GM21360 (cell line): ENCODE results near the gene UNC93A.

Experiments
- ATAC-seq: cut with Tn5 transposase; IDR thresholded peaks from one replicate; pipeline ENCODE4 v1.9.1; 2021; ENCODE audit warnings: mild to moderate bottlenecking, moderate library complexity; ENCODE audit not compliant: unreplicated experiment

UNC93A gene

DNA sequence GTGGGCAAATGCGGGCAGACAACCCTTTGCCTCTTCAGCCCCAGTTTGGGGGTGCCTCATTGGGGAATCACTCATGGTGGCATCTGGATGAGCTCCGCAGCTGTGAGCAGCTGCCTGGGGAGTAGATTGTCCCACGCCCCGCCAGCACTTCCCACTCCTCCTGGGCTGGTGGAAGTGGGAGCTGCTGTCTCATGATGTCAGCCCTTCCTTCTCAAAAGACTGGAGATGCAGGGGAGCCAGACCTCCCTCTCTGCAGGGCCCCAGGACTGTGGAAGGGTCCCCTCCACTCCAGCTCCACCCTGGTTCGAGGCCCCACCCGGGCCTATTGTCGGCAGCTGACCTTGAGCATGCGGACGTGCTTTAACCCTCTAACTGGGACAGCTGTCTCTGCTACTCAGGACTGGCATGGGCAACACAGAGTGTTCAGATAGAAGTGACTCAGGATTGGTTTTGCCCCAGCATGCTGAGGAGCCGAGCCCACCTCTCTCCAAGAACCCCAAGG lies 2.0 kb downstream of the UNC93A start:
- no peak for ATAC-seq

DNA sequence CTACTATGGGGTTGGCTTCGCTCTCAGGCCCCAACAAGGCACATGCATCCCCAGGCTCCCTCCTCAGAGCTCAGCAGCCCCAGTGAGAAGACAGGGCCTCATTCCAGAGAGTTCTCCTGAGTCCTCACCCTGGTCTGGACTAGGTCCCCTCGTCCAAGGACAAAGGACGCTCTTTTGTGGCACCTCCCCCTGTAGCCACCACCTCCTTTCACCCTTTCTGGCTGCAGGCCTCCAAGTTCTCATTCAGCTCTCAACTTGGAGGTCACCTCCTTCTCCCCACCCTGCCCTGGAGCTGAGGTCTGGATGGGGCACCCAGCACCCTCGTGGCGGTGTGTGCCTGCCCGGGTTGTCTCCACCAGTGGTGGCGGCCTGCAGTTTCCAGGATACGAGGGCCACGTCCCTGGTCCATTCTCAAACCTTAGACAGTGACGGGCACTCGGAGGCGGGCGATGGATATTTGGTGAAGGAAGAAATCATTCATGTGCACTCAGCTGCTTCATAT lies 2.5 kb downstream of the UNC93A start:
- ATAC-seq = no peak

DNA sequence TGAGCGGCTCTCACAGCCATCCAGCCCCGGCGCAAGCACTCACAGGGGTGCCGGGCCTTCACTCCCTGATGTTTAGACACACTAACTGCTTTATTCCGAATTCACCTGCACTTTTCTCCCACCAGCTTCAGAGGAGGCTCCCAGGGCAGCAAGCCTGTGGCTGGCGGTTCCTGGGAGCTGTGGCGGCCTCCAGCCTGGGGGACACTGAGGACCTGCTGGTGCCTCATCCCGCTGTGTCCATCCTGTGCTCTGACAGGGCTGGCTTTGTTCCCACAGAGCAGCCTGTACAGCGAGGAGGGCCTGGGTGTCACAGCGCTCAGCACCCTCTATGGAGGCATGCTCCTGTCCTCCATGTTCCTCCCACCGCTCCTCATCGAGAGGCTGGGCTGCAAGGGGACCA lies 3.1 kb downstream of the UNC93A start:
- ATAC-seq = no peak

DNA sequence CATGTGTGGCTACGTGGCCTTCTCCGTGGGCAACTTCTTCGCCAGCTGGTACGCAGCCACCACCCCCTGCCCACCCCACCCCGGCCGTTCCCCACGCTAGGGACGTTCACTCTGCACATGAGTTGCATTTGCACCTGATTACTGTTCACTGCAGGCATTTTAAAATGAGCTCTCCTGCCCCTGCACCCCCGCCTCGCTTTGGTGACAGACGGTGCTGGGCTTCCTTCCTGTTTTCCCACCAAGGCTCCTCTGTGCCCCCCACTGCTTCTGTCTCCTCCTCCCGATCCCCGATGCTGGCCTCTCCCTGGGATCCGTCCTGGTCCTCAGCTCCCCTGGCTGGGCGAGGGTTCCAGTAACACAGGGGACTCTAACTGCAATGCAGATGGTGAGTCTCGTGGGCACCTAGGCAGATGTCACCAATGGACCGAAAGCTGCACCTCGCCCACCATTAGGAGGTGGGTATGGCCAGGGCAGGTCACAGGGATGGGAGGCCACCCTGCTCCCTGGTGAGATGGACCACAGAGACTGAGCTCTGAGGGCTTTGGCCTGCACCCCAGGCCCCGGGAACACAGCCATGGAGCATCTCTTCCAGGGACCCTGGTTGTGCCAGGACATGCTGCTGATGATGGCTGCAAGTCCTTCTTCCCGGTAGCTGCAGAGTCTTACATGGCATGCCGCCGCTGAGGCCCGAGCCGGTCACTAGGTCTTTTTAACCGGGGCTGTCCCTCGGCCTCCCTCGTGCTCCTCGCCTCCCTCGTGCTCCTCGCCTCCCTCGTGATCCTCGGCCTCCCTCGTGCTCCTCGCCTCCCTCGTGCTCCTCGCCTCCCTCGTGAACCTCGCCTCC lies 3.8 kb downstream of the UNC93A start:
- ATAC-seq = no peak

DNA sequence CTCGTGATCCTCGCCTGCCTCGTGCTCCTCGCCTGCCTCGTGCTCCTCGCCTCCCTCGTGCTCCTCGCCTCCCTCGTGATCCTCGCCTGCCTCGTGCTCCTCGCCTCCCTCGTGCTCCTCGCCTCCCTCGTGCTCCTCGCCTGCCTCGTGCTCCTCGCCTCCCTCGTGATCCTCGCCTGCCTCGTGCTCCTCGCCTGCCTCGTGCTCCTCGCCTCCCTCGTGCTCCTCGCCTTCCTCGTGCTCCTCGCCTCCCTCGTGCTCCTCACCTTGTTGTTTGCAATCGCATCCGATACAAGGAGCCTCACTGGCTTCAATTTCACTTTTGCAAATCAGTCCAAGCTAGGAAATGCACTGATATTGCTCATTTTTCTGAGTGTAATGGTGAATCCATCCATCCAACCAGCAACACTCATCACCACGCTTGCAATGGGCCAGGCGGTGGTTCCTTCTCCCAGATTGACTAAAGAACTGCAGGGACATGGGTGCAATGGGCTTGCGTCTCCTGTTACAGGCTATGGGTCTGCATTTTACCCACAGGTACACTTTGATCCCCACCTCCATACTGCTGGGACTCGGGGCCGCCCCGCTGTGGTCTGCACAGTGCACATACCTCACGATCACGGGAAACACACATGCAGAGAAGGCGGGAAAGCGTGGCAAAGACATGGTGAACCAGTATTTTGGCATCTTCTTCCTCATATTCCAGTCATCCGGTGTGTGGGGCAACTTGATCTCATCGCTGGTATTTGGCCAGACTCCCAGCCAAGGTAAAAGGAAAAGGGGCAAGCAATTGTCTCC lies 4.6 kb downstream of the UNC93A start:
- ATAC-seq = no peak

DNA sequence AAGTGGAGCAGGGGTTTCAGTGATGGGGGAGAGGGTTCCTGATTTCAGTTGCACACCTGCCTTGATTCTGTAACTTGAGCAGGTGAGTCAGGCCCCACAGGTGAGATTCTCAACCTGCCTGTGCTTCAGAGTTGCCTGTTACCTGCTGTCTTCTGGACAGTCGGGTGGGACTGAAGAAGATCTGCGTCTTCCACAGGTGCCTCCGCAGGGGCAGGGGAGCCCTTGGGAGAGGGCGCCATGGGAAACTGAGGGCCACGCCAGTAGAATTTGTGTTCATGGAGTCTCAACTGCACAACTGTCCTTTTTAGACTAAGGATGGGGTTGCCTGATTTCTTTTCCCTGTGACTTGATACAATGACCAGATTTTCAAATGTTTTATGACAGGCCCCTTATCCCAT lies 5.2 kb downstream of the UNC93A start:
- ATAC-seq = no peak

DNA sequence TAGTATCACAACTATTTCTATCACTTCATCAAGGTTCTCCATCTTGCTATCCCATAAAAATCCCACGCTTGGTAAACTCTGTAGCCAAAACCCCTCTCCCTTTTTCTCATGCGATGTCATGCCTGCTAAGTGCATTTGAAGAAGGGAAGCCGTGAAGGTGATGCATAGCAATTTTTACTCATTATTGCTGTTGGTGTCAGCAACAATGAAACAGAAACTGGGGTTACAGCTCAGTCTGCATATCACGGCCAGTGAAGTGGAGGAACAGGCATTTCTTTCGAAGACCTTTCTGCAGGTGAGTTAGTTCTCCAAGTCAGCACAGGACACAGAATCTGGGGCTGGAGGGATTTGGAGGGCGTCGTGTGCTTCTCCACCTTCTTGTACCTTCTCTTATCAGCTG lies 5.8 kb downstream of the UNC93A start:
- ATAC-seq = no peak

DNA sequence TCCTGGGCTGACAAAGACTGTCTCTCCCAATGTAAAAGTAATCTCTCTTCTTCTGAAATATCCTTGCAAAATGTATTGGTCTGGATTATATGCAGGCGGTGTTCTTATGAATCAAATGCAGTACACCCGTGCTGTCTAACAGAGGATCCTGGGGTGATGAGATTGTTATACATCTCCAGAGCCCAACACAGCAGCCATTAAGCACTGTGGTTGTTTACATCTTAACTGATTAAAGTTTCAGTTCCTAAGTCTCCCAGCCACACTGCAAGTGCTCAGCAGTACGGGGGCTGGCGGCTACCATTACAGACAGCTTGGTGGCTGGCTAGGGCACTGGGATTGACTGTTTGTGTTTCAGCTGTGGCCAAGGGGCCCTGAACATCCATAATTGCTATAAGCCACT lies 7.0 kb downstream of the UNC93A start:
- ATAC-seq = no peak

DNA sequence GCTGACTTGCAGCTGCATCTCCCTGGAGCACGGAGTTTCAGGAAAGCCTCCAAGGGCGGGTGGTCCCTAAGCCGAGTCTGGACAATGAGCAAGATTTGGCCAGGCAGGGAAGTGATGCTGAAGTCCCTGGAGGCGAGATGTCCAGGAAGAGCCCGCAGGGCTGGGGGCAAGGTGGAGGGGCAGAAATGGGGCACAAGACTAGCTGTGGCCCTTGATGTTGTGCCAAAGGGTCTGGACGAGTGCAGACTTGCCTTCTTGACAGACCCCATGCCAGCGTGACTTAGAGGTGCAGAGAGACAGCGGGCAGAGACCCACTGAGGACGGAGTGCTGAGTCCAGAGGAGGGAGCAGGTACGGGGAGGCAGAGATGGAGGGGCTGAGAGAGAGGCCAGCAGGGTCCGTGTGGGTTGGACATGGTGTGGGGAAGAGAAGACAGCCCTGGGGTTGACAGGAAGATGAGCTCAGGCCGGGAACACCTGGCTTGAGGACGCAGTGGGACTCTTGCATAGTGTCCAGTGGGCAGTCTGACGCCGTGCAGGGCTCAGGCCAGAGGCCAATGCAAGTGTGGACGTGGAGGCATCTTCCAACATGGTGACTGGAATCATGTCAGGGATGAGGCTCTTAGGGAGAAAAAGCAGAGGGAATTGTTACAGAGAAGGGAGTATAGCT lies 8.7 kb downstream of the UNC93A start:
- ATAC-seq = no peak

DNA sequence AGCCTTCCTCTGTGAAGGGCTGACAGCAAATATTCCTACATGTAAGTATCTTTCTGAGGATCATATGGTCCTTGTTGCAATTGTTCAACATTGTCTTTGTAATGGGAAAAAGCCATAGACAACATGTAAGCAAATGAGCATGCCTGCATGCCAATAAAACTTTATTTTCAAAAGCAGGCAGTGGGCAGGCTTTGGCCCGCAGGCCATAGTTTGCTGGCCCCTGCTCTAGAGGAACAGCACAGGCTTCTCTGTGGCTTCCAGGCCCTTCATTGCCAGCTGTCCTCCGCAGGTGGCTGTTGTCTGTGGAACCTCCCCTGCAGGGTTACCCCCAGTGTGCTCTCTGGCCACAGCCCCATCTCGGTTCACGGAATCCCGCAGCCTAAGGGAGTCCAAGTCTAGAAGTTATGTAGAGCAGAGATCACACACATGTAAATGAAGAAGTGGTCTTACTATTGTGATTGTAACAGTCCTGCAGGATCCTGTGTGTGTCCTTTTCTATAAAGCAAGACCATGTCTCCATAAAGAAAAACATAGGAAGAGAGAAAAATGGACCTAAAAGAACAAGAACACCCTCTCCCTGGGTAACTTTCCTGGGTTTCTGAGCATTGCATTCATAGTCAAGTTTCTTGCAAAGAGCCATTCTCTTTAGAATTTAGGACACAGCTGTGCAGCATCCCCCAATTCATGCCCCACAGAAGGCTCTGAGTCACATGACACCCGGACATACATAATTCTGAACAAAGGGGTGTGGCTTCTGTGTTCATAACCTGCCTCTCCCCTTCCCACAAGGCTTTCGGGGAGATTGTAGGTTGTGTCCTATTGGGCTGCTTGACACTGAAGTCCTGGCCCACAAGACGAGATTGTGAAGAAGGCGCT lies 10.0 kb downstream of the UNC93A start:
- ATAC-seq = no peak

DNA sequence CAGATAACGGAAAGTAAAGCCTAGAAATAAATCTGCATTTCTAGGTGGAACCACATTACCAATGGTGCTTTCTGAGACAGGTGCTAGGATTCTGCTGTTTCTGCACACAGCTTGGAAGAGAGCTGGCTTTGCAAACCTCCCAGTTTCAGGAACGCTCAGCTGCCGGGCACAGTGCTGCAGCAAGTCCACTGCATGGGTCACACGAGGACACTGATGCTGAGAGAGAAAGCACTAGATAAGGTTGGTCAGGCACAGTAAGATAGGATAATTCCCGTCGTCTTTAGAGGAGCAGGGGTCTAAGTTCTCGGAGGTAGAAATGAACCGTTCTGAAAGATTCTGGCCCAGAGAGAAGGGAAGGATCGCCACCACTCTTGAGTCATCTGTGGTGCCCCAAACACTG lies 11.0 kb downstream of the UNC93A start:
- no peak for ATAC-seq

DNA sequence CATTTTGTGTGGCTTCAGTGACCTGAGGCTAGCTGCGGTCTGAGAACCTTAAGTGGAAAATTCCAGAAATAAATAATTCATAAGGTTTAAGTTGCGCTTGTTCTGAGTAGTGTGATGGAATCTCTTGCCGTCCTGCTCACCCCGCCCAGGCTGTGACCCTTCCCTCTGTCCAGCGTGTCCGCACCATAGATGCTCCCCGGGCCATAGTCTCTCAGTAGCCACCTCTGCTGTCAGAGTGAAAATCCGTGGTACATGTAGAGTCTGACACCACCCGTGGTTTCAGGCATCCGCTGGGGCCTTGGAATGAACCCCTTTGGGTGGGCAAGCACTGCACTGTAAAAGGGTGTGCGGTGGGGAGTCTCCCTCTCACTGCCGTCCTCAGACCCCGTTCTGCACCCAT lies 11.7 kb downstream of the UNC93A start:
- ATAC-seq = no peak

DNA sequence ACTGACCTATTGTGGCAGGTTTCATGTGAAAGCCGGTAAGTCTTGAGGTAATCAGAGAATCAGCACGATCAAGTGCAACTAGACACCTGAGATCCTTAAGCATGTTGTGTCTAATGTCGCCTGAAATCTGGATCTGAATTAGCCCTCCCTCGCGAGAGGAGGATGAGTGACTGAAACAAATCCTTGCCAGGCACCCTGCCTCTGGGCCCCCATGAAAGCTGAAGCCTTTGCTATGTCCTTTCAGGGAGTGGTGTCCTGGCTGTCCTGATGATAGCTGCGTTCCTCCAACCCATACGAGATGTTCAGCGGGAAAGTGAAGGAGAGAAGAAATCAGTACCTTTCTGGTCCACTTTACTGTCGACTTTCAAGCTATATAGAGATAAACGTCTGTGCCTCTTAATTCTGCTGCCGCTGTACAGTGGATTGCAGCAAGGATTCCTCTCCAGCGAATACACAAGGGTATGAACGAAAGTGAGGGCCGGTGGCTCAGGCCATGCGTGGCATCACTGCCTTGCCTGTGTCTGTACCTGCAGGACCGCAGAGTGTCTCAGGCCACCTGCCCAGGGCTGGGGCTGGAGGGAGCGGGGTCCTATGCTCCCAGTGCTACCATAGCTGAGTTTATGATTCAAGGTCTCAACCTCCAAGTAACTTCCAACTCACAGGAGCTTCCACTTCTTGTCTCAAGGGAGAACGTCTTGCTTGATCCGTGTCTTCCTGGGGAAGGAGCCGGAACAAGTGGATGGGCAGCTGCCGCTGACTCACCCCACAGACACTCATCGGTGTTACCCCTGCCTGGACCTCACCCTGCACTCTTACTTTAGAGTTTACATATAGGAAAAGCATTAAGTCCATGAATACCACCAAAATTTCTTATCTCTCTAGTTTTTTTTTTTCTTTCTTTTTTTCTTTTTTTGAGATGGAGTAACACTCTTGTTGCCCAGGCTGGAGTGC lies 12.8 kb downstream of the UNC93A start:
- no peak for ATAC-seq

DNA sequence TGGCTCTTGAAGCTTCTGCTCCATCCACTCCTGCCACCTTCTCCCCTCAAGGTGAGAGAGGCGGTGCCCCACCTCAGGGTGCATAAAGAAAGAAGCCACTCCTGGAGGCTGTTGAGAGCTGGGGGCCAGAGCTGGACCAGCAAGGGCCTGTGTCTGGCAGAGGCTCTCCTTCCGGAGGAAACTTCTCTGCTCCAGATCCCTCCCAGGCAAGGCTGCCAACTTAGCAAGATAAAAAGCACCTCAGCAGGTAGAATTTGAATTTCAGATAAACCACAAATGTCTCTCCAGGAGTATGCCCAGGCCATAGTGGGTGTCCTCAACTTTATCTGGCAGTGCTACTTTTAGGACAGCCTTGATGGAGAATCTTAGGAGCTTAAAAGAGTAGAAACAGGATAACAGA lies 13.8 kb downstream of the UNC93A start:
- no peak for ATAC-seq

DNA sequence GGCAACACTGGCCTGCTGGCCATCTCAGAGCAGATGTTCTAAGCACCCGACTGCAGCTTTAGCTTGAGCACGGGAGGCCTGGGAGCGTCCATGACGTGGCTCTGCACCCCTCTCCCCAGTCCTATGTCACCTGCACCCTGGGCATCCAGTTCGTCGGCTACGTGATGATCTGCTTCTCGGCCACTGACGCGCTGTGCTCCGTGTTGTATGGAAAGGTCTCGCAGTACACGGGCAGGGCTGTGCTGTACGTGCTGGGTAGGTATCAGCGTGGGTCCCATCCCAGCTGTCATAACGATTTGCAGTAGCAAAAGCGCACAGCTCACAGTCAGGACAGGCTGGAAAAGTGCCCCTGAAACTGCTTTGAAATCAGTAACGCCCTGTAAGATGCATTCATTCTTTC lies 14.7 kb downstream of the UNC93A start:
- no peak for ATAC-seq

DNA sequence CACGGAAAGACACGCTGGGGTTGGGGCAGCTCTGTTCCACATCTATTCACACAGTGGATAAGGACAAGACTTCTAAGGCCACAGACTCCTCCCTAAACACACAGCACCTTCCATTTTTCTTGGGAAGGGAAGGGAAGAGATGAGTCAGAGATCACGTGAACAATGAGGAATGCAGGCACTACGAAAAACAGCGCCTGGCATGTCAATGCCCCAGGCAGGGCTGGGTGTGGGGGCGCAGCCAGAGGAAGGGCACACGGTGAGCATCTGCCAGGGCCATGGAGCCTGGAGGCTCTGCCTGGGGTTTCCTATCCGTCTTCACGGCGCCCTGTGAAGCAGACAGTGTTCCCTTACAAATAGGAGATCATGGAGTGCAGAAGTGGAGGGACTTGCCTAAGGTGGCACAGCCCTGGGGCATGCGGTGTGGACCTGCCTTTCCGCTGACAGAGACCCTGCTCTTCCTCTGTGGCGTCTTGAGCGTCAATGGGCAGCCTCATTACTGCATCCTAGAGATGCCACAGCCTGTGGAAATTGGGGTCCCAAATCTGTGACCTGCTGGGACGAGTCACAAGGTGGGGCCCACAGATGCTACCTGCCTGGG lies 15.4 kb downstream of the UNC93A start:
- no peak for ATAC-seq

DNA sequence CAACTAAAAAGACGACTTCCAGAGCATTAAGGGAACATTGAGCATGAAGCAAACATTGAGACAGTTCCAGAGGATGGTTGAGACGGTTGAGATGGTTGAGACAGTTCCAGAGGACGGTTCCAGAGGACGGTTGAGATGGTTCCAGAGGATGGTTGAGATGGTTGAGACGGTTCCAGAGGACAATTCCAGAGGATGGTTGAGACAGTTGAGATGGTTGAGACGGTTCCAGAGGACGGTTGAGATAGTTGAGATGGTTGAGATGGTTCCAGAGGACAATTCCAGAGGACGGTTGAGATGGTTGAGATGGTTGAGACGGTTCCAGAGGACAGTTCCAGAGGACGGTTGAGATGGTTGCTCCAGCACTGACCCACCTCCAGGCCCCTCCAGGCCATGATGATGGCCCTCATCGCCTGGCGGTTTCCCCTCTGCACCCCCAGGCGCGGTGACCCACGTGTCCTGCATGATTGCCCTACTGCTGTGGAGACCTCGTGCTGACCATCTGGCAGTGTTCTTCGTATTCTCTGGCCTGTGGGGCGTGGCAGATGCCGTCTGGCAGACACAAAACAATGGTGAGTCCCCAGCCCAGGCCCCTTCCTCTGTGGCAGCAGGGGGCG lies 16.3 kb downstream of the UNC93A start:
- no peak for ATAC-seq

DNA sequence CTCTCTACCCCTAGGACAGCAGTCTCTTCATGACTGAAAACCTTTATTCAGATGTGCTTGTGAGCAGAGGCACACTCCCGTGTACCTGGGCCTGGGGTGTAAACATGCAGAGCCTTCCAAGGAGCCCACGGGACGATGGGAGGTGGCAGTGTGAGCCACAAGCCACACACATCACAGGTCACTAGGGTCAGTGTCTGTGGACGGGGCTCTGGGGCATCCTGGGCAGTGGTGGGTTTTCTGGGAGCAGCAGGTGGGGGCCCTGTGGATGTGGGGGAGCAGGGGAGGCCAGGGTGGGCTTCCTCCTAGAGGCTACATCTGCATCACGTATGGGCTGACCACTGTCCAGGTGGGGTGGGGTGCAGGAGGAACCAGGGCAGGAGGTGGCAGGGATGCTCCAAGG lies 17.1 kb downstream of the UNC93A start:
- no peak for ATAC-seq
